NAMALWA (cell line): Measurements from ENCODE around the gene RING1.
A peak's percentile ranks its signal among the peaks of the same experiment; 100 is the strongest.

Experiments used
- DNase-seq: peaks from one replicate; pipeline ENCODE4 v3.0.0-alpha.2; 2015; ENCODE audit warnings: low spot score

Gene RING1

DNA sequence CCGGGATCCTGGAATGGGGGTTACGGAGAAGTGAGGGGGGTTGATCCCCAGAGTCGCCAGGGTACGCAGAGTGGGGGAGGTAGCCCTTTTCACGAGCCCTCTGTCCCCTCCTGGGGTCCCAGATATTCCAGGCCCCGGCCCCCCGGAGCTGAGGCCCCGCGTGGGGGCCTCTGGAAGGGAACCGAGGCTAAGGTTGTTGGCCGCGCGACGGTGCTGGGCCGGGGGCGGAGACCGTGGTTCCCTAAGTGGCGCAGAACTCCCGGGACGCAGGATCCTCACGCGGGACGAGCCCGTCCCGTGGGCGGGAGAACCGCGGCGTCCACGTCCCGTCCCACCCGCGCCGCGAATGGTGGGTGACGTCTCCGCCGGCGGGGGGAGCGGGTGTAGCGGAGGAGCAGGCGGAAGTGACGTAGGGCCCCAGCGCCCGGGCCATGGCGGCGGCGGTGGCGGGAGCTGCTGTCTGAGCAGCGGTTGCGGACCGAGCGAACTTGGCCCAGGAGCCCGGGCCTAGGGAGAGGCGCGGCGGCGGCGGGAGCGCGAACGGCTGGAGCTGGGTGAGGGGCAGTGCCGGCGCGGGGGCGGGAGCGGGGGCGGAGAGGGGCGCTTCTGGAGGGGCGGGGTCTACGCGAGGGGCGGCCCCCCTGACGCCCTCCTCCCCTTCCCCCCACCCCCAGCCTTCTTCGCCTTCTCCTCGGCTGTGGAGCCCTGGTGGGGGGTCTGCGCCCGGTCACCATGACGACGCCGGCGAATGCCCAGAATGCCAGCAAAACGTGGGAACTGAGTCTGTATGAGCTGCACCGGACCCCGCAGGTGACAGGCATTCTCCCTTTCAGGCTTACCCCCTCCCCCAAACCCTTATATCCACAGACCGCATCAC is at the start of gene RING1:
Gene RING1 (plus strand): TSS at position 410 of the 877 bp plus-strand sequence. CDS start 323 bp downstream, at position 733.
- peak; percentile 76 for DNase-seq

DNA sequence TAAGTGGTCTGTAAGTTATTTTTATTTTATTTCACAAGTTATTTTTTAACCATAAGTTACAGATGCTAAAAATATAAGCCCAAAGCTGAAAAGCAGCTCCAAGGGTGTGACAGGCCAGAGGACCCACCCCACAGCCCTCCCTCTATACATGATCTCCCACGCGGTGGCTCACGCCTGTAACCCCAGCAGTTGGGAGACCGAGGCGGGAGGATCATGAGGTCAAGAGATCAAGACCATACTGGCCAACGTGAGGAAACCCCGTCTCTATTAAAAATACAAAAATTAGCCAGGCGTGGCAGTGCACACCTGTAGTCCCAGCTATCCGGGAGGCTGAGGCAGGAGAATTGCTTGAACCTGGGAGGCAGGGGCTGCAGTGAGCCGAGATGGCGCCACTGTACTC is 48.2 kb upstream of the RING1 start:
- DNase-seq = no peak

DNA sequence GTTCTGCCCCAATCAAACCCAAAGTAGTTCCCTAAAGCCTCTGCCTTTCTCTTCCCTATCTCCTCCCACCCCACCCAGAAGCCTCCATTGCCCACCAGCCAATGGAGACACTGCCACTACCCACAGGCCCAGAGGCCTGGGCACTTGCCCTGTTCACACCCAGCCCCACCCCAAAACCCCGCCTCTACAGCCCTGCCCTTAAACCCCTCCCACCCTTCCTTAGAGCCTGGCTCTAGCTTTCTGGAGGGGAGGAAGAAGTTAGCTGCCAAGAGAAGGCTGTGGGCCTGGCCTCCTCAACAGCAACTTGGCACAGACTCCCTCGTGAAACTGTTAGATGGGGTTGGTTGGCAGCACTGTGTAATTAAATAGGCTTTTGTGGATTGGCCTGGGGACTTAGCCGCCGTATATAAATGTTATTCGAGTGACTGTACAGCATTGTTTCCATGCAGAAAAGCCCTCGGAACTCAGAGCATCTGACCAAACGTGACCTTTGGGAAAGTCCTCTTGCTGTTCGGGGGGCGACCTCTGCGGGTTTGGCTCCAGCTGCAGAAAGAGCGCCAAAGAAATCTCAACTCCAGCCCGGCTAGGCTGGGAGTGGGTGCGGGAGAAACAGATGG is 47.5 kb upstream of the RING1 start:
- no peak for DNase-seq

DNA sequence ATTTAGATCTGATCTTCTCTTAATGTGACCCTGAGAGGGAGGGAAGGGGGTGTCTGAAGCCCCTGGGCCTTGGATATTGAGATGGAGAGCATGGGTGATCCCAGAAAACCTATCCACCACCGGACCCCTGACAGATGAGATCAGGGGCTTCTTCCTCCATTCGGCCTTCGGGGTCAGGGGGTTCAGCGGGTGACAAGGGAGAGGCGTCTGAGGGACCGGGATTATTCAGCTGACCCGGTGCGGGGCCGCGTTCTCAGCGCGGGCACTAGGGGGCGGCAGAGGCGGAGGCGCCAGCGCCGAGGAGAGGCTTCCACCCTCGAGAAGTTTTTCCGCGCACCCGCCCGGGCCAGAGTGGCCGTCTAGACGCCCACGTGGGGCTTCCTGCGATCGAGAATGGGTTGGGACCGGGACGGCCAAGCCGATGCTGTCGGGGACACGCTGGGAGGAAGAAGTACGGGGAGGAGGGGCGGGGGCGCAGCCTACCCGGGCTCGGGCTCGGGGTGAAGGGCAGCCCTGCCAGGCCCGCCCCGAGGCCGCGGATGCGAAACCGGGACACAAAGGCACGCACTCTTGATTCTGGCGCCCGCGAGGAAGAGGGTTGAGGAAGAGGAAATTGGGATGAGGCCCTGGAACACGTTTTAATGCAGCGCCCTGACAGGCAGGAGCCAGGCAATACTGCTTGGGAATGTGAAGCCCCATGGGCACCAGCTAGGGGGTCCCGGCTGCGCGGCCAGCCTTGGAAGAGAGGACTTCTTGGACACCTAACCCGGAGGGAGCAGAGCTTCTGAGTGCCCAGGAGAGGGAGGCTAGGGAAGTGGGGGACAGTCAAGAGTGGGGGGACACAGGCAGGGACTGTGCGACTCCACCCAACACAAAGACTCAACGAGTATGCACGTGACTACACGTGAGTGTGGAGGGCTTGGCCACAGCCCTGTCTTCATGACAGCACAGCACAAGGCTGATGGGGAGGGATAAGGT is 46.7 kb upstream of the RING1 start:
- DNase-seq = peak; percentile 71

DNA sequence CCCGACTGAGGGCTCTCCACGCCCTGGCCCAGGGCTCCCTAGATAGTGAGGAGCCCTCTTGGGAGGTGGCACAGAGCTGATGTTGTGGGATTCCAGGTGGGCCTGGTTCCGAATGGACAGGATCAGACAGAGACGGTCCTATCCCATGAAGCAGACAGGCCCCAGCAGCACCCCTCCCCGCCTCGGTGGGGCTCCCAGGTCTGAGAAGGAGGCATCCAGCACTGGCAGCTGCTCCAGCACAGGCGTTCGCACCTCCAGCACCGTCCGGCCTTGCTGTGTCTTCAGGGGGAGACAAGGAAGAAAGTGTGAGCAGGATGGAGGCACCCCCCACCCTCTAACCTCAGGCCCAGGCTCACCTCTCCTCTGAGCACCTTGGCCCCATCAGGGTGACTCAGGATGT is 44.8 kb upstream of the RING1 start:
- DNase-seq = no peak

DNA sequence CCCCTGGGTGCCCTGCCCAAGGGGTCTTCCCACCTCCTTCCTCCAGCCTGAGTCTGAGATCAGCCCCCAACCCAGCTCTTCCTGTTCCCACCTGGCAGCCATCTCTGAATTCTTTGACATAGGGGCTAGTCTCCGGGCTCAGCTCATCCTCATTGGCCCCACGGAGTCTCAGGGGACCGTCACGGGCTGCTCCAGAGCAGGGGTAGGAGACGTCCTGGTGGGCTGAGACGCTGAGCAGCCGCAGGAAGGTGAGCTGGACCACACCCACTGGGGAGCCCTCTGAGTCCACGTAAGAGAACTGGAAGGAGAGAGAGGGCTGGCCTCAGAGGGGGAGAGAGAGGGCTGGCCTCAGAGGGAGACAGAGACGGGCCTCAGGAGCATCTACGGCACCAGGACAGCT is 44.1 kb upstream of the RING1 start:
- no peak for DNase-seq

DNA sequence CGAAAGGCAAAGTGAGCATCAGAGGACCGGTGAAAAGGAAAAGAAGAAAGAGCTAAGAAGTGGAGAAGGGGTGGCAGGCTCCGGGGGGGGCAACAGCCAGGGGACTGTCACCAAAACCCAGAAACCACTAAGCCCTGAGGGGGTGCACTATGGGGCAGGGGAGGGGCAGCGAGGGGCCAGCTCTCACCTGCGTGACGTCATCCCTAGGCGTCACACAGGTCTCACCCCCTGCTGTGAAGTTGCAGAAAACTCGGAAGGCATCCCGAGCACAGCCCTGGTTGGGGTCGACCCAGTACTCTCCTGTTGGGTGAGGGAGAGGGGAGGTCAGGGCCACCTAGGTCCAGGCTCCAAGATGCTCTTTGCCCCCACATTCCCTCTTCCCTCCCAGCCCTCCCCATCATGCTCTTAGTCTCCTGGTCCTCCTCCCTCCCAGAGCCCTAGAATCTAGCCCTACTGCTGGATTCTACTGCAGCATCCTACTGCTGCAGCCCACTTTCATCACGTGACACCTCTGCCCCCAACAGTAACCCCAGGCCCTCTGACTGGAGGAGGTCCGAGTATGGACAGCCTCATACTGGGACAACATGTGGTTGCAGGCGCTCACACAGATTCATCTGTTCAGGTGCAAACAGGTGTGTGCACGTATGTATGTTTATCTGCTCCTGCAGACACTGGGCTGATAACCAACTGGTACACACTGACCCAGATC is 43.5 kb upstream of the RING1 start:
- DNase-seq = no peak

DNA sequence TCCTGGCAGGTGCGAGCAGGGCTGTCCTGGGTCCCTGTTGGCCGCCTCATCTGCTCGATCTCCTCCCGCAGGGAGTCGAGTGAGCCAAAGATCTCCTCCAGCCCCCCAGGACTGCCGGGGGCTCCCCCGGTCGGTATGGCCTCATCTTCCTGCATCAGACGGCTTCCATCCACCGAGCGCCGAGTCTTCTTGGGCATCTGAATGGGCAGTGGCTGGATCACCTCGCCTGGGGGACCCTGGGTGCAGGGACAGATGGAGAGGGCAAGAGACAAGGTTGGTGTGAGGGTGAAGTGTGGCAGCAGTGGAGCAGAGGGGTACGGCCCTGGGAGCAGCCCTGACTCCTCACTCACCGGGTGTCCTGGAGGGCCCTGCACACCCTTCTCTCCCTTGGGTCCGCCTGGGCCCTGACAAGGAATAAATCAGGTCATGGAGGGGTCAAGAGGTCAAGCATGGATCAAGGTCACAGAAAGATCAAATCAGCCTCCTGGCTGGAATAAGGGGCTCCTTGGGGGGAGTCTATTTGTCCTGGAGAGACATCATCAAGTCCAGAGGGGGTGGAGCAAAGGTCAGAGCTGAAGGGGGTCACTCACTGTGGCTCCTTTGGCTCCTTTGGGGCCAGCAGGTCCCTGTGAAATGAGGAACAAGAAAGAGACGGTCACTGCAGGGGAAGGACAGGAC is 42.6 kb upstream of the RING1 start:
- DNase-seq = no peak

DNA sequence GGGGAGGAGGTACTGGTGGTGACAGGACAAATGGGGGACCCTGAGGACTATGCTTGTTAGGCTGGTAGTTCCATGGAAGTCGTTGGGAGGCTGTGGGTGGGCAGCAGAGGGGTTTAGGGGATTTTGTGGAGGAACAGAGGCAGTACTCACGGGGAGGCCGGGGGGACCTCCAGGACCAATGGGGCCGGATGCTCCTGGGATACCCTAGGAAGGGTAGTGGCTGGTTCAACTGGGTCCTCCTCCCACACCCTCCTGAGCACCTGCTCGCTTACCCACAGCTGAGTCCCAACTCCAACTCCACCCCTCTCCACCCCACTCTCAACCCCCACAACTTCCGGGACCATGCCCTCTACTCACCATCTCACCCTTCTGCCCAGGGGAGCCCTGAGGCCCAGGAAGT is 41.9 kb upstream of the RING1 start:
- DNase-seq = no peak

DNA sequence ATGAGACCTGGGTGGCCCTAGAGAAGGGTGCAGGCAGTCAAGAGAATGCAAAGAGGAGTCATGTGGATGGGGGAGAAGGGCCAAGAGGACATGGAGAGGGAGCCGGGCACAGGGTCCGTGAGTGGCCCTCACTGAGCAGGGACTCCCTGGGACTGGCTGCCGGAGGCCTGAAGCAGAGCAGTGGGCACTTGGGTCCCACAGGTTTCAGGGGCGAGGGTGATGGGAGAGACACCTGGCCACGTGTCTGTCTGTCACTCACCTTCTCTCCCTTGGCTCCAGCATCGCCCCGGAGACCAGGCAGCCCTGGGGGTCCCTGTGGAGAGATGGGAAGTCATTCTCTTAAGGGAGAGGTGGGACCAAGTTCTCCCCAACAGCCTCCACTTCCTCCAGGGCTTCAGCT is 41.5 kb upstream of the RING1 start:
- DNase-seq = no peak

DNA sequence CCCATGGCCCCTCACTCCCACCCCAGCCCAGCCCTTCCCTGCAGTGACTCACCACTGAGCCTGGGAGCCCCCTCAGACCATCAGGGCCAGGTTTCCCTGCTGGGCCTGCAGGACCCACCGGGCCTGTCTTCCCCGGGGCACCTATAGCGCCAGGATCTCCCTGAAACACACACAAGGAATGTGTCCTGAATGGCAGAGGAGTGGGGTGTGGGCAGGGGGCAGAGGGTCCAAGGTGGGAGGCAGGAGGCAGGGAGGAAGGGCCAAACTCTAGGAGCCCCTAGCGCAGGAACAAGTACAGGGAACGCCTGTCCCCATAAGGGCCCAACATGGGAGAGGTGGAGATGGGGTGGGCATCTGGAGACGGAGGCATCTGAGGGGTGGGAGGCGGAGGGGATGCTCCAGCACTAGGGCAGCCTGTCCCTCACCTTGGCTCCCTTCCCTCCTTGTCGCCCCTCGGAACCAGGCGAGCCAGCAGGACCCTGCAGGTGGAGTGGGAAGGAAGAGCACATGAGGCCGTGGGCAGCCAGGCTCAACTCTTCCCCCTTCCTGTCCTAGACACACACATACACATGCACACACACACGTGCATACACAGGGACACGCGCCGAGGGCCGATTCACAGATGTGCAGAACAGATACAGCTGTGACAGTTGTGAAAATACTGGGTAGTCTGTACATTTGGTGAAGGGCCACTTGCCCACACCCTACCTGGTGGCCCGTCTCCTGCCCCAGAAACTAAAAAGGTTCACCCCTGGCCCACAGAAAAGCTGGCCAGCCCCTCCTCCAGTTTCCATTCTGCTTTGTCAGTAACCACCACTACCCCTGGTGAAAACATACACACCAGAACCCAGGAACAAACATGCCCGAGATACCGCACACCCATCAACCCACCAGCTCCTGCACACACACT is 40.7 kb upstream of the RING1 start:
- DNase-seq = no peak

DNA sequence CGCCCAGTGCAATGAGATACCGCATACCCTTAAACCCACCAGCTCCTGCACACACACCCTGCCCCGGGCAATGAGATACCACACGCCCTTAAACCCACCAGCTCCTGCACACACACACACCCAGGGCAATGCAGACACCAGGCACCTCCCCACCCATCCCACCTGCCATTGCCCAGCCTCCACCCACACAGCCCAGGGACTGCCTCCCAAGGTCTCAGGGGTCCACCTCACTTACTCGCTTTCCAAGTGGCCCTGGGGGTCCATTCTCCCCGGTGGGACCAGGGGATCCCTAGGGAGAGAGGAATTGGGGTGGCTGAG is 40.1 kb upstream of the RING1 start:
- DNase-seq = no peak

DNA sequence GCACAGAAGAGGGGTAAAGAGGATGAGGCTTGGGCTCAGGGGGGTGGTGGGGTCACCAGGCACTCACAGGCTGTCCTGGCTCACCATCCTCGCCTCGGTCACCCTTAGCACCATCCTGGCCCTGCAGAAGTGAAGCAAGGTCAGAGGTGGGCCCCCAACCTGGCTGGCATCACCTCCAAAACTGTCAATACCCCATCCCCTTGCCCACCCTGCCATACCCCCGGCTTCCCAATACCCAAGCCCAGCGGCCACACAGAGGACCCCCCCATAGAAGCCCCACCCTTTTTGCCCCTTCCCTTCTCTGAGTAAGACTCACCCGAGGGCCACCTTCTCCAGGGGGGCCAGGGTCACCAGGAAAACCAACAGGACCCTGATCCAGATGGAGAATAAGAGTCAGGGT is 39.7 kb upstream of the RING1 start:
- DNase-seq = no peak

DNA sequence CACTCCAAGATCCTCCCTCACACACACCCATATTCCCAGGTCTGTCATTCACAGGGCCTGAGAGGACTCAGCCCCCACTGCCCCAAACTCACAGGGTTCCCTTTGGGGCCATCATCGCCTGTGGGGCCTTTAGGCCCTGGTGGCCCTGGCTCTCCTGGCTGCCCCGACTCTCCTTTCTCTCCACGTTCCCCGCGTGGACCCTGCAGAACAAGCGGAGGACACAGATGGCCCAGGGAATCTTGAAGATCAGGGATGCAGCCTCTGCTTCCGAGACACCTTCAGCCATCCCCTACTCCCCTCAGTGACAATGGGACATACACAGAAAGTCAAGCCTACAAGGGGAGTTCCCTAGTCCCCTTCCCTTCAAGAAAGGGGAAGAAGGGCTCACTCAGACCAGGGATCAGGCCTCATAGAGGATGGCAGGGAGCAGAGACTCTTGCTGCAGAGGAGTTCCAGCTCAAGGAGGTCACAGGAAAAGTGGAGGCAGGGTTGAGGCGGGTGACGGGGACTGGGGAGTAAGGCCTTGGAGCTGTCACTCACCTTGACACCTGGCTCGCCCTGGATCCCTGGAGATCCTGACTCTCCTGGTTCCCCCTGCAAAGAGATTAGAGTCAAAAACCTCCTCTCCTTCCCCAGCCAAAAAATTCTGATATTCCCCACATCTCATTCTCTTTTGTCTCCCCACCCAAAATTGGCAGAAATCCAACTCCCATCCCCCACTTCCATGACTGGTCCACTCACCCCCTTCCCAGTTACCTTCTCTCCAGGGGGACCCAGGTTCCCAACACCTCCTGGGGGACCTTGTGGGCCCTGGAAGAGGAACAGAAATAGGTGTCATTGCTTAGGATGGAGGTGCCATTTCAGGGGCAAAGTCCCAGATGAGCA is 38.8 kb upstream of the RING1 start:
- no peak for DNase-seq

DNA sequence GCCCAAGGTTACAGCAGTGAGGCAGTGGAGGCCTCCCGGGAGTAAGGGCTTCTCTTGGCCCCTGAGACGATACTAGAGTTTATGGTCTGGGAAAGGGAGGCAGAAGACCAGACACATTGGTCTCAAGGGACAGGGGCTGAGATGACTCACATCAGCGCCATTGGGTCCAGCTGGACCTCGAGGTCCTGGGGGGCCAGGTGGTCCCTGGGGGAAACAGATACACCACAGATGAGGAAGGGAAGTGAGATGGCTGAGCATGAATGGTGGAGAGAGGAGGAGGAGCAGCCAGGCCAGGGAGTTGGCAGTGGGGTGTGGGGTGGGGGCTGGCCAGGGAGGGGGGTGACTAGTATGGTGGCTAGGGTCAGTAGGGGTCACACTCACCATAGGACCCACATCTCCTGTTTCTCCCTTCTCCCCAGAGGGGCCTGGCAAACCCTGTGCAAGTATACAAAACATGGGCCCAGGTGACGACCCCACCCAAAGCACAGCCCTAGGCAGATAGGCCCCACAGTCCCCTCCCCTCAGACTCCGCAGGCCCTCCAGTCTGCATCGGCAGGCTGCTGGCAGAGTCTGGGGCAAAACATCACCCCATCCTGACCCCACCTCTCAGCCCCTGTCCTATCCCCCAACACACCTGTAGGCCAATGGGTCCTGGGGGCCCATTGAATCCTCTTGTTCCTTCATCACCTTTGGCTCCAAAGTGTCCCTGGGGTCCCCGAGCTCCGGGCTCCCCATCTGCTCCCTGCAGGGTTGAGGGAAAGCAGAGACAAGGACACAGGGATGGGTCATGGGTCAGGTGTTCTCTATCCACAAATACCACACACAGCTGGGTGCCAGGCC is 37.9 kb upstream of the RING1 start:
- peak; percentile 45 for DNase-seq

DNA sequence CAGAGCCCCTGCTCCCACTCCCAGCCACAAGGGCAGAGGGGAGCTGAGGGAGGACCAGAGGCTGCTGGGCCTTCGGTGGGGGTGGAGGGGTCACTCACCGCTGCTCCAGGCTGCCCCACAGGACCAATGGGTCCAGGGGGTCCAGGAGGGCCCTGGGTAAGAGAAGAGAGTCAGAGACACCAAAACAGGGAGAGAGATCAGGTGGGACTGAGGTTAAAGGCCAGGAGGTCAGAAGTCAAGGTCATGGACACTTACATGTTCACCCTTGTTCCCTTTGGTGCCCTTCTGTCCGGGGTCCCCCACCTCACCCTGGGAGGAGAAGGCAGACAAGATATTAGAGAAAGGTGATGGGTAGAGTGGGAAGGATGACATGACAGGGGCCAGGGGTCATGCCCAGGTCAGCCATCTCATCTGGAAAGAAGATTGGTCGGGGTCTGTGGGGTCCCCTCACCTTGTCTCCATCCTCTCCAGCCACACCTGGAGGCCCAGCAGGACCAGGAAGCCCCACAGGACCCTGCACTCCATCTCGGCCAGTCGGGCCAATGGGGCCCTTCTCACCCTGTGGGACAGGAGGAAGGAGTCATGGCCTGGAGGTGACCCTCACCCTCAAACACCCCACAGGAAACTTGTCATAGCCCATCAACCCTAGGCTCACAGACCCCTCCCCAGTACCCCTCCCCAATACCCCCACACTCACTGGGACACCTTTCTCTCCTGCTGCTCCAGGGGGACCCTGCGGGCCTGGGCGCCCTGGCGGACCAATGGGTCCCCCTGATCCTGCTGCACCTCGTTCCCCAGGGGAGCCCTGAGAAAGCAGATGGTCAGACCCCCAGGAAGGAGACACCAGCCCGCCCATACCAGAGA is 37.1 kb upstream of the RING1 start:
- no peak for DNase-seq
